Measurements from ENCODE around the gene SPTSSA.

- TF ChIP-seq CTCF (tag by site-specific recombination; IDR thresholded peaks at IDR 0.05) (no peak), ZNF248 (tag by site-specific recombination; IDR thresholded peaks at IDR 0.05) (no peak), ZNF558 (tag by site-specific recombination; IDR thresholded peaks at IDR 0.05) (no peak)
- TF ChIP-seq, protein P1, sequence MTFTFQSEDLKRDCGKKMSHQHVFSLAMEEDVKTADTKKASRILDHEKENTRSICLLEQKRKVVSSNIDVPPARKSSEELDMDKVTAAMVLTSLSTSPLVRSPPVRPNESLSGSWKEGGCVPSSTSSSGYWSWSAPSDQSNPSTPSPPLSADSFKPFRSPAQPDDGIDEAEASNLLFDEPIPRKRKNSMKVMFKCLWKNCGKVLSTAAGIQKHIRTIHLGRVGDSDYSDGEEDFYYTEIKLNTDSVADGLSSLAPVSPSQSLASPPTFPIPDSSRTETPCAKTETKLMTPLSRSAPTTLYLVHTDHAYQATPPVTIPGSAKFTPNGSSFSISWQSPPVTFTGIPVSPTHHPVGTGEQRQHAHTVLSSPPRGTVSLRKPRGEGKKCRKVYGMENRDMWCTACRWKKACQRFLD (tag by site-specific recombination; IDR thresholded peaks at IDR 0.05) = no peak
Measured at GRCh38 chr14:34452258-34452822, 9.7 kb downstream of the SPTSSA start.

All from HEK293 (cell line).